ENCODE results near the gene SINHCAF.
"Not testable (repeated sequence)": the region's sequence is repeated elsewhere in the genome, so short reads cannot be mapped to it uniquely, and the experiment has no call there.

SINHCAF gene

DNA sequence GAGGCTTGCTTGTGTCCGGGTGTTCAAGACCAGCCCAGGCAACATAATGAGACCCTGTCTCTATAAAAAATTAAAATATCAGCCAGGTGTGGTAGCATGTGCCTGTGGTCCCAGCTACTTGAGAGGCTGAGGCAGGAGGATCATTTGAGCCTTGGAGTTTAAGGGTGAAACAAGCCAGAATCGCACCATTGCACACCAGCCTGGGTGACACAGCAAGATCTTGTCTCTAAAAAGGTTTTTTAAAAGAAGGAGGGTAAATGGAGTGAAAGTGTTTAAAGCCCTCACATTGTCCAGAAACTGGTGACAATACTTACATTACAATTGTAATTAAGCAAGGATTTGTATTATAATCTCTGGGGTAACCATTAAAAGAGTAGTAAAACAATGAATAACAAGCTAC lies 64.2 kb downstream of the SINHCAF start:
- no peak for DNase-seq (ENCODE audit: low spot score)

- DNase-seq (ENCODE audit: low spot score), result no peak
These were observed 65.1 kb downstream of the SINHCAF start for GRCh38 chr12:31260840-31261239.

DNA sequence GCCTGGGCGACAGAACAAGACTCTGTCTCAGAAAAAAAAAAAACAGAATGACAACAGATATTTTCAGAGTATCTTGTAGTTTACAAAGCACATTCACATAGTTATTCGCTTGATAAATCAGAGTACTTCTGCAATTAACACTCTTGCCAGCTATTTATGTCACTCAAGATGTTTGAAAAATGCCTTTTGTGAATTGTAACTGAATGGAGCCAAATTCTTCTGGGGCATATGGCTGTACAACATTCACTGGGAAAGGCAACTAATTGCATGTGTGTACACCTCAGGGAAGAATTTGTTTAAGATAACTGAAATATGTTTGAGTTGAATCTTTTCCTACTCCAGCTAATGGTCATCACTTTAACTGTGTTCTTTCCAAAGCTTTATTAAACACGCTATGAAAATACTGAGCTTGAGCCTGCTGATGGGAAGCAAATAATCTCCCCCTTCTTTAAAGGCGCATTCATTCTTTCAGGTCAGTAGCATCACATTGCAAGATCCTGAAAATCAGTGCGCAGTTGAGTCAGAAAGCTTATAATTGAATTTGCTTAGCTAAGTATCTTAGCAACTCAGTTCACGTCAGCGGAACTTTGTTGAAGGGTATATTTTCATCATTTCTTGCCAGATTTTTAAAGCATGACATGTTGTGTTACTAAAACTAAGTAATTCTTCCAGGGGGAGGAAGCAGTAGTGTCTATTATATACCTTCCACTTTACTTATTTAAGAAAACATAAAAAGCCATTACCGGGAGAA lies 66.6 kb downstream of the SINHCAF start:
- no peak for DNase-seq (ENCODE audit: low spot score)

- DNase-seq (ENCODE audit: low spot score), result no peak
These were observed 68.2 kb downstream of the SINHCAF start for GRCh38 chr12:31257784-31258183.

DNA sequence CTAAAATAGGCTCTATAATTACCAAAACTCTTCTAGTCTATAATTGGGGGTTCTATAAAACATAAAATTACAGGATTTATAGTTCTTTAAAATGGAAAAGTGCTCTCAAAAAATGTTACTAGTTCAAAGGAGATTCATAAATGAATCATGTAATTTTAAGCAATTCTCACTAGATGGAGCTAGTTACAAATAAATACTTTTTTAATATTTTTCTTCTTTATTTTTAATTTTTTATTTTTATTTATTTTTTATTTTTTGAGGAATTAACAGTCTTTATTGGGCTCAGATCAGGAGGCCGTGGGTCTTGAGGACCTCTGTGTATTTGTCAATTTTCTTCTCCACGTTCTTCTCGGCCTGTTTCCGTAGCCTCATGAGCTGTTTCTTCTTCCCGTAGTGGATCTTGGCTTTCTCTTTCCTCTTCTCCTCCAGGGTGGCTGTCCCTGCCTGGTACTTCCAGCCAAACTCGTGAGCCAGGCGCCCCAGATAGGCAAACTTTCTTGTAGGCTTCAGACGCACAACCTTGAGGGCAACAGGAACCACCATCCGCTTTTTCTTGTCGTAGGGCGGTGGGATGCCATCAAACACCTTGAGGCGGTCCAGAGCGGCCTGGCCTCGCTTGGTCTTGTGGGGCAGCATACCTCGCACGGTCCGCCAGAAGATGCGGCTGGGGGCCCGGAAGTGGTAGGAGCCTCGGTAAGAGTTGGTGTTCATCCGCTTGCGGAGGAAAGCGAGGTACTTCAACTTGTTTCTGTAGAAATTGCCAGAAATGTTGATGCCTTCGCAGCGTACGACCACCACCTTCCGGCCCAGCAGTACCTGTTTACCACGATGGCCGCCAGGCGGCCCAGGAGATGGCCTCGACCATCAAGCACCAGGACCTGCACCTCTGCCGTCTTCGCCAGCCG lies 74.0 kb downstream of the SINHCAF start:
- peak; percentile 46 for DNase-seq (ENCODE audit: low spot score)

GRCh38 chr12:31250179-31250578 lies 75.8 kb downstream of the SINHCAF start:
- DNase-seq (ENCODE audit: low spot score), result no peak

DNA sequence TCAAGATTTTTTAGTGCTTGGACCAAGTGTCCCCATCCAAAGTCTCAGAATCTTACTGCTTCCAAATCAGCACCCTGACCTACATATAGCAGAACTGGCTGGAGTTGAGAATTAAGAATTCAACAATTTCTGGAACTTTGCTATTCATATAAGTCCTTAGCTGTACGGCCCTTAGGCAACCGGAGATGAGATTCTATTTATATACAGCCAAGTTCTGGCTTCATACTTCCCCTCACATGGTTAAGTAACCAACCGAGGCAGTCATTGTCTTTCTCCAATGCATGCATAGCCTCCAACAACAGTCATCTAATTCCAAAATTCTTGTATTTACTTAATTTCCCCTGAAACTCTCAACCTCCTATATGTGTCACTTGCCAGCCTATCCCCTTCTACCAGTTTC lies 76.6 kb downstream of the SINHCAF start:
- DNase-seq (ENCODE audit: low spot score), result no peak

DNA sequence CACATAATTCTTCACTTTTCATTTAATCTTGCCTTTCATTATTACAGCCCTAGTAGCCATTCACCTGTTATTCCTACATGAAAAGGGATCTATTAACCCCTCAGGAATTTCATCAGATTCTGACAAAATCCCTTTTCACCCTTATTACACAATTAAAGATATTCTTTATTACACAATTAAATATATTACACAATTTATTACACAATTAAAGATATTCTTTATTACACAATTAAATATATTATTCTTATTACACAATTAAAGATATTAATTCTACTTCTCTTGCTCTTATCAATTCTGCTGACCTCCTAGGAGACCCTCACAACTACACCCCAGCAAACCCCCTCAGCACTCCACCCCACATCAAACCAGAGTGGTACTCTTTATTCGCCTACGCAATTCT lies 77.1 kb downstream of the SINHCAF start:
- DNase-seq (ENCODE audit: low spot score), result no peak

DNA sequence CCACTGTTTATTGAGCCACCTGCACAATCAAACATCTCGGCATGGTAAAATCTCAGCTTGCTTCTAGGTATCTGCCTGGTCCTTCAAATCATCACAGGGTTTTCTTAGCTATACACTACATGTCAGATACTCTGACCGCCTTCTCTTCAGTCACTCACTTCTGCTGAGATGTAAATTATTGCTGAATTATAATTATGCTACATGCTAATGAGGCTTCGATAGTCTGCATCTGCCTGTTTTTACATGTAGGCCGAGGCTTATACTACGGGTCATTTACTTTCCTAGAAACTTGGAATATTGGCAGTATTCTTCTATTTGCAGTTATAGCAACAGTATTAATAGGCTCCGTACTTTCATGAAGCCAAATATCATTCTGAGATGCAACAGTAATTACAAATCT lies 77.6 kb downstream of the SINHCAF start:
- DNase-seq (ENCODE audit: low spot score), result no peak

- DNase-seq (ENCODE audit: low spot score), result no peak
These were observed 79.5 kb downstream of the SINHCAF start for GRCh38 chr12:31246470-31246850.

DNA sequence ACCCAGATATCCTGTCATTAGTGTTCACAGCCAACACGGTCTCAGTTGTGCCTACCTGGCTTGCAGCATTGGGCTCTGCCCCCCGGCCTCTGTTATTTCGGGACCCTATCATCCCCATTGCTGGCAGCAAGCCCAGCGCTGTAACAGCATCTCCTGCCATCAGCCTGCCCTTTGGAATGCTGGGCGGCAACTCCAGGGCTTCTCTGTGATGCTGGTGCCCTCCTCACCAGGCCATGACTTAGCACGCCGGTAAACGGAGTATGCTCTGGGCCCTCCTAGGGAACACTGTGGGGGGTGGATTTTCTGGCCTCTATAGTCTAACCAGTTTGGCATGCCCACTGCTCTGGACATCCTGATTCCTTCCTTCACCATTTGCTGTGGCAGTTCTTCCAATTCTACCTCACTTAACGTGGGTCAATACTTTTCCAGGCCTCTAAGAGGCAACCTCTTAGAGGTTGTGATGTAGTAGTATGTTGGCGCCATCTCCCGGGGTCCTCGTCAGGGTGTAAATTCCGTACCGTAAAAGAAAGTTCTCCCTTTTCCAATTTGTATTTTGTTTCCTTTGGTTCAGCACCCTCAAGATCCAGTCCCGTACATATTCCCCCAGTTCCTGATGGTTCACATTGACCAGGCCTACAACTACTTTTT lies 80.0 kb downstream of the SINHCAF start:
- DNase-seq (ENCODE audit: low spot score), result no peak

- not testable (repeated sequence) for DNase-seq (ENCODE audit: low spot score)
These were observed 83.5 kb downstream of the SINHCAF start for GRCh38 chr12:31242418-31242817.

DNA sequence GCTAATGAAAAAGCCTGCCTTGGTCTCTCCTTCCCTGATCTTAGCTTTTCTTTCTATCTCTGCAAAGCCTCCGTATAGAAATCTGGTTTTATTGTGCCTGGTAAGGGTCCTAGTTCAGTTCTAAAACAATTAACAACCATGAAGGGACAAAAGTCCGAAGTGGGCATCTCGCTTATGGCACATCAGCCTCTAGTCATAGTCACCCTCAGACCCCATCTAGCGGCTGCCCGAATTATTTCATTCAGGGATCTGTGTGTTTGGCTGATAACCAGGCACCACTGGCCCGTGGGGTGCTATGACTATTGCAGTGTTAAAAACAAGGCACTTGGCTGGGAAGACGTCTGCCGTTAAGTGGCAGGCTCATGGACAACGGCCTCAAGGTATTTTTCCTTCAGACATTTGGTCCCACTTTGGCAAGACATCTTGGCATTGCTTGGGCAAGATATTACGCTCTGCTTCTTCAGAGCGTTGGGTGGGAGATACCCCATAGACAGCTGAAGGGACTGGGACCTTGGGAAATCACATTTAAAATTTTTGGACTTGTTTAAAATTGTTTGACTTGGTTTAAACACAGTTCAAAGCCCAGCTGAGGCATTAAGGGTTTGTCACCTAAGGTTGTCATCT lies 87.1 kb downstream of the SINHCAF start:
- peak; percentile 72 for DNase-seq (ENCODE audit: low spot score)

DNA sequence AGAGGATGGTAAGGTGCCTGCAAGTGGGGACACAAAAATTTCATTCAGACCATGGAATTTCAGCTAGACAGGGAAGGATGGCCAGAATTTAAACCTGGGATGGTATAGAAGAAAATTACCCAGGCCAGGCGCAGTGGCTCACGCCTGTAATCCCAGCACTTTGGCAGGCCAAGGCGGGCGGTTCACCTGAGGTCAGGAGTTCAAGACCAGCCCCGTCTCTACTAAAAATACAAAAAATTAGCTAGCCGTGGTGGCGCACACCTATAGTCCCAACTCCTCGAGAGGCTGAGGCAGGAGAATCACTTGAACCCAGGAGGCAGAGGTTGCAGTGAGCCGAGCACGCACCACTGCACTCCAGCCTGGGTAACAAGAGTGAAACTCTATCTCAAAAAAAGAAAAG lies 87.6 kb downstream of the SINHCAF start:
- not testable (repeated sequence) for DNase-seq (ENCODE audit: low spot score)

DNA sequence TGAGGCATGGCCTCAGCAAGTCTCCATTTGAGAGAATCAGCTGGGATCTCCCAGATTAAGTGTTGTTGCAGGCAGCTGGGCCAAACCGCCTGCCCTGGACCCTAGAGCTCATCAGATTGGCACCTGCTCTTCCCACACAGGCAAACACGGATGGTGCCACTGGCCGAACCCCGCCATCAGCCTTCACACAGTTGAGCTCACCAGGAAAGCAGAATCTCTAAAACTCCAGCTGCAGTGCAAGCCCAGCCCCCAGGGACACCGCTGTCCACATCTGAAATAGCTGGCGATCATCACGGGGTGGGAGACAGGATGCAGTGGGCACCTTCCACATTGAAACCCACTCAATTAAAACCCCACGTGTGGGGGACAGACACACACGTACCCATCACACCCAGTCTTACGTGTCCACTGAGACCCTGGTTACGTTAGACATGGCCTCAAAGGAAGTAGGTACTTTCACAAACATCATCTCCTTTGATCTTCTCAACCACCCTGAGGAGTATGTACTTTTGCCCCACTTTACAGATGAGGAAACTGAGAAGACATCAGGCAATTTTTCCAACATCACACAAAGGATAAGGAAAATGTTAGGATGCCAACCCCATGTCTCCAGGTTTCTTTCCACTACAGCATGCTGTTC lies 88.8 kb downstream of the SINHCAF start:
- DNase-seq (ENCODE audit: low spot score), result no peak

DNA sequence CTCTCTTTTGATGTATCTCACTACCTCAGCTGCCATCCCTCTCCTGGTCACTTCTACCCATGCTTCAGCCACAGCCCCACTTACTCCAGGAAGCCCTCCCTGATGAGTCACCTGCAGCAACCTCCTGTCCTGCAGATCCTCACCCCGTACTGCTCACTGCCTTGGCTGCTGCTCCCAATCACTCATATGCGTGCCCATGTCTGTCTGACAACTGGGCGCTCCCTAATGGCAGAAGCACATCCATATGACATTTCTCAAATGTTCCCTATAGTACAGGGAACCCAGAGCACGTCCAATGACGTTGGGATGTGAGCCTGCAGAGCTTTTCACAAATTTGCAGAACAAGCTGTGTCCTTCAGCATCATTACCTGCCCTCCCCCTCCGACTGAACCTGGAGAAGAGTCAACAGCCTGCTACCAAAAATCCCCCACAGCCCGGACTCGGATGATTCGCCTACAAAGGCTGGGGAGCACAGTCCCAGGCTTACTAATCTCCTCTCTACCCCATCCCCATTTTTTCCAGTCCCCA lies 90.0 kb downstream of the SINHCAF start:
- DNase-seq (ENCODE audit: low spot score), result no peak

GRCh38 chr12:31234955-31235867 lies 90.7 kb downstream of the SINHCAF start:
- DNase-seq (ENCODE audit: low spot score), result peak; percentile 43

DNA sequence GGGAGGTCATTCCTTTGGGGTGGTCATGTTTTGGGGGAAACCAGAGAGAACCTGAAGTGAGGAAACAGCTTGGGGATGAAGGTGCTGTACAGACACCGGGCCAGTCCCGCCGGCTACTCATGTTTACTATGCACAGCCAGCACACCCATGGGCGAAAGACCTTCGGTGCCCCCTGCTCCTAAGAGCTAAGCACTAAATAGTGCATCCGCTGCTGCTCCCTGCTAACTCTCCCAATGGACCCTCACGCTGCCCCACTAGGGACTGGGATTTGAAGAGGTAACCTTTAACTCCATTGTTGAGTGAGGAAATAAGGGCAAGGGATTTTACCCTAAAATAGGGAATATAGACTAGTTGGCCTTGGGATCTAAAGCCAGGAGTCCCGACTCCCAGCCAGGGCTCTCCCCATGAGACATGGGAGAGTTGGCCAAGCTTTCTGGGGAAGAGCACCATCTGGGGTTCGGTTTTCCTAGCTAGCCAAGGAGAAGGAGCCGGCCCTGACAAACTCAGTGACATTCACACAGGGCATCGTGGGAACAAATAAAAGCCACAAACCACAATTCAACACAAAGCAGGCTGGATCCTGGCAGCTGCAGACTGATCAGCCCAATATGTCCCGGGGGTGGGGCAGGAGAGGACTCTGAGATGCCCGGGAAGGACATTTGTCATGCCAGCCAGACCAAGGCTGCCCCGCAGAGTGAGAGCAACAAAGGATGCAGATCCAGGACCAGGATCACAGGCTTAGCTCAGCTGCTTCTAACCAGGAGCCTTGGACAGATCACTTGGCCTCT lies 91.7 kb downstream of the SINHCAF start:
- no peak for DNase-seq (ENCODE audit: low spot score)

GRCh38 chr12:31233061-31233730 lies 92.8 kb downstream of the SINHCAF start:
- DNase-seq (ENCODE audit: low spot score), result no peak
